ENCODE results near the gene SCAMP2. TPM values are rescaled to one million over a fixed set of nuclear protein-coding genes. Genes with fewer than 3 reads are reported as not detected.

The SCAMP2 gene
- total and polyA plus RNA-seq, 2 donors (not counting 1 experiment from before 2014, with no cell fraction given): 15.5 to 86.2 TPM

GRCh38 chr15:74815961-74816360 is 57.2 kb downstream of the SCAMP2 start:
- Histone ChIP-seq H3K79me2 (ENCODE audit: control insufficient read depth, insufficient read depth, low read length) (no peaks in the 10 kb centered on the region), H3K27ac (ENCODE audit: insufficient read depth, low read length) (no peak overlapping the region)
- DNase-seq (ENCODE audit: low read depth in 2 of 2): no peak

GRCh38 chr15:74815121-74815934 is 57.8 kb downstream of the SCAMP2 start:
- Histone ChIP-seq H3K4me3 (replicated peaks in 1 of 4; ENCODE audit: control extremely low read depth in 1 of 4, insufficient read depth in 1 of 4, low read depth in 3 of 4, low read length in 4 of 4) (no peak overlapping the region), H3K27ac (ENCODE audit: insufficient read depth, low read length) (no peak overlapping the region), H3K79me2 (ENCODE audit: control insufficient read depth, insufficient read depth, low read length) (no peaks in the 10 kb centered on the region), H3K9me3 (ENCODE audit: control insufficient read depth, insufficient read depth, low read depth, low read length) (no peaks in the 10 kb centered on the region), H3K4me2 (ENCODE audit: extremely low read depth, insufficient read depth, low read length) (no peak overlapping the region), H2AFZ (ENCODE audit: low read length) (no peak overlapping the region), H3K4me1 (ENCODE audit: control insufficient read depth, extremely low read depth, insufficient read depth, low read length) (no peaks in the 10 kb centered on the region), H3K27me3 (ENCODE audit: control insufficient read depth, insufficient read depth, low read length) (peaks cover 3% of the 10 kb centered on the region), H4K20me1 (ENCODE audit: control insufficient read depth, extremely low read depth, insufficient read depth, low read length) (no peaks in the 10 kb centered on the region), H3K9ac (ENCODE audit: insufficient read depth, low read length) (no peak overlapping the region), H3K36me3 (ENCODE audit: control insufficient read depth, insufficient read depth, low read length) (no peaks in the 10 kb centered on the region)
- no peak for DNase-seq (ENCODE audit: low read depth in 2 of 2)
- TF ChIP-seq EZH2 (IDR thresholded peaks at IDR 0.05; ENCODE audit: low read length, missing control alignments): no peak
- no peak for TF ChIP-seq CTCF (conservative IDR thresholded peaks at IDR 0.05 in 1 of 2, IDR thresholded peaks at IDR 0.05 in 1 of 2; ENCODE audit: low read depth in 1 of 2, low read length in 2 of 2)

More at GRCh38 chr15:74815961-74816360, 57.2 kb downstream of the SCAMP2 start:
- H4K20me1 ChIP-seq (ENCODE audit: control insufficient read depth, extremely low read depth, insufficient read depth, low read length): no peaks in the 10 kb centered on the region
- H3K4me2 ChIP-seq (ENCODE audit: extremely low read depth, insufficient read depth, low read length): no peak overlapping the region
- TF ChIP-seq EZH2 (IDR thresholded peaks at IDR 0.05; ENCODE audit: low read length, missing control alignments): no peak
- no peak for TF ChIP-seq CTCF (conservative IDR thresholded peaks at IDR 0.05 in 1 of 2, IDR thresholded peaks at IDR 0.05 in 1 of 2; ENCODE audit: low read depth in 1 of 2, low read length in 2 of 2)
- H2AFZ ChIP-seq (ENCODE audit: low read length): no peak overlapping the region
- no peaks in the 10 kb centered on the region for H3K4me1 ChIP-seq (ENCODE audit: control insufficient read depth, extremely low read depth, insufficient read depth, low read length)
- H3K36me3 ChIP-seq (ENCODE audit: control insufficient read depth, insufficient read depth, low read length): no peaks in the 10 kb centered on the region
- no peaks in the 10 kb centered on the region for H3K9me3 ChIP-seq (ENCODE audit: control insufficient read depth, insufficient read depth, low read depth, low read length)
- H3K9ac ChIP-seq (ENCODE audit: insufficient read depth, low read length): no peak overlapping the region
- peaks cover 5% of the 10 kb centered on the region for H3K27me3 ChIP-seq (ENCODE audit: control insufficient read depth, insufficient read depth, low read length)
- no peak overlapping the region for H3K4me3 ChIP-seq (replicated peaks in 1 of 4; ENCODE audit: control extremely low read depth in 1 of 4, insufficient read depth in 1 of 4, low read depth in 3 of 4, low read length in 4 of 4)

GRCh38 chr15:74812533-74812932 is 60.6 kb downstream of the SCAMP2 start, which contains the start of gene LMAN1L:
Gene LMAN1L (plus strand): TSS chr15:74812835. CDS start chr15:74812855, 20 bp downstream.
- no peaks in the 10 kb centered on the region for H3K79me2 ChIP-seq (ENCODE audit: control insufficient read depth, insufficient read depth, low read length)
- DNase-seq (ENCODE audit: low read depth in 2 of 2): no peak

More at GRCh38 chr15:74812533-74812932, 60.6 kb downstream of the SCAMP2 start, which contains the start of gene LMAN1L:
- no peaks in the 10 kb centered on the region for H3K27me3 ChIP-seq (ENCODE audit: control insufficient read depth, insufficient read depth, low read length)
- no peak within 1 kb of the TSS for H3K4me2 ChIP-seq (ENCODE audit: extremely low read depth, insufficient read depth, low read length)
- no peak within 1 kb of the TSS for H3K27ac ChIP-seq (ENCODE audit: insufficient read depth, low read length)
- H3K9me3 ChIP-seq (ENCODE audit: control insufficient read depth, insufficient read depth, low read depth, low read length): no peaks in the 10 kb centered on the region
- no peaks in the 10 kb centered on the region for H3K36me3 ChIP-seq (ENCODE audit: control insufficient read depth, insufficient read depth, low read length)
- peaks cover 2% of the 10 kb centered on the region for H3K4me1 ChIP-seq (ENCODE audit: control insufficient read depth, extremely low read depth, insufficient read depth, low read length)
- H4K20me1 ChIP-seq (ENCODE audit: control insufficient read depth, extremely low read depth, insufficient read depth, low read length): no peaks in the 10 kb centered on the region
- H3K4me3 ChIP-seq (replicated peaks in 1 of 4; ENCODE audit: control extremely low read depth in 1 of 4, insufficient read depth in 1 of 4, low read depth in 3 of 4, low read length in 4 of 4): no peak within 1 kb of the TSS
- no peak within 1 kb of the TSS for H3K9ac ChIP-seq (ENCODE audit: insufficient read depth, low read length)
- no peak within 1 kb of the TSS for H2AFZ ChIP-seq (ENCODE audit: low read length)
- TF ChIP-seq CTCF (conservative IDR thresholded peaks at IDR 0.05 in 1 of 2, IDR thresholded peaks at IDR 0.05 in 1 of 2; ENCODE audit: low read depth in 1 of 2, low read length in 2 of 2): no peak
- no peak for TF ChIP-seq EZH2 (IDR thresholded peaks at IDR 0.05; ENCODE audit: low read length, missing control alignments)
